Ishikawa (cell line): ENCODE measurements around the gene PNPLA2.
A peak's percentile ranks its signal among the peaks of the same experiment; 100 is the strongest.

ENCODE experiments used
- CEBPB ChIP-seq: IDR thresholded peaks from 2 replicates; pipeline ENCODE4 v1.6.1; 2012
- CREB1 ChIP-seq: IDR thresholded peaks from 2 replicates; pipeline ENCODE4 v1.6.1; 2012; ENCODE audit warnings: low read depth
- EGR1 ChIP-seq: IDR thresholded peaks from 2 replicates; pipeline ENCODE4 v1.6.1; 2012
- EP300 ChIP-seq: IDR thresholded peaks from 2 replicates; pipeline ENCODE4 v1.6.1; 2012; ENCODE audit warnings: borderline replicate concordance
- FOXM1 ChIP-seq: IDR thresholded peaks from 2 replicates; pipeline ENCODE4 v1.6.1; 2012; ENCODE audit warnings: low read depth, borderline replicate concordance
- NFIC ChIP-seq: IDR thresholded peaks from 2 replicates; pipeline ENCODE4 v1.6.1; 2012
- RAD21 ChIP-seq: IDR thresholded peaks from 2 replicates; pipeline ENCODE4 v1.6.1; 2012; ENCODE audit warnings: low read depth
- TAF1 ChIP-seq: IDR thresholded peaks from 2 replicates; pipeline ENCODE4 v1.6.1; 2012; ENCODE audit warnings: low read depth, mild to moderate bottlenecking
- TCF12 ChIP-seq: IDR thresholded peaks from 2 replicates; pipeline ENCODE4 v1.6.1; 2012; ENCODE audit warnings: low read depth
- TEAD4 ChIP-seq: IDR thresholded peaks from 2 replicates; pipeline ENCODE4 v1.6.1; 2012
- YY1 ChIP-seq: IDR thresholded peaks from 2 replicates; pipeline ENCODE4 v1.6.1; 2012; ENCODE audit warnings: low read depth
- ZBTB7A ChIP-seq: IDR thresholded peaks from 2 replicates; pipeline ENCODE4 v1.6.1; 2012; ENCODE audit warnings: low read depth
- TF ChIP-seq, protein P1 (sequence below): IDR thresholded peaks from 2 replicates; pipeline ENCODE4 v1.6.1; 2012
- TF ChIP-seq, protein P2 (sequence below): IDR thresholded peaks from 2 replicates; pipeline ENCODE4 v1.6.1; 2012; ENCODE audit warnings: low read depth, mild to moderate bottlenecking
- TF ChIP-seq, protein P3 (sequence below): IDR thresholded peaks from 2 replicates; pipeline ENCODE4 v1.6.1; 2012

PNPLA2 gene

DNA sequence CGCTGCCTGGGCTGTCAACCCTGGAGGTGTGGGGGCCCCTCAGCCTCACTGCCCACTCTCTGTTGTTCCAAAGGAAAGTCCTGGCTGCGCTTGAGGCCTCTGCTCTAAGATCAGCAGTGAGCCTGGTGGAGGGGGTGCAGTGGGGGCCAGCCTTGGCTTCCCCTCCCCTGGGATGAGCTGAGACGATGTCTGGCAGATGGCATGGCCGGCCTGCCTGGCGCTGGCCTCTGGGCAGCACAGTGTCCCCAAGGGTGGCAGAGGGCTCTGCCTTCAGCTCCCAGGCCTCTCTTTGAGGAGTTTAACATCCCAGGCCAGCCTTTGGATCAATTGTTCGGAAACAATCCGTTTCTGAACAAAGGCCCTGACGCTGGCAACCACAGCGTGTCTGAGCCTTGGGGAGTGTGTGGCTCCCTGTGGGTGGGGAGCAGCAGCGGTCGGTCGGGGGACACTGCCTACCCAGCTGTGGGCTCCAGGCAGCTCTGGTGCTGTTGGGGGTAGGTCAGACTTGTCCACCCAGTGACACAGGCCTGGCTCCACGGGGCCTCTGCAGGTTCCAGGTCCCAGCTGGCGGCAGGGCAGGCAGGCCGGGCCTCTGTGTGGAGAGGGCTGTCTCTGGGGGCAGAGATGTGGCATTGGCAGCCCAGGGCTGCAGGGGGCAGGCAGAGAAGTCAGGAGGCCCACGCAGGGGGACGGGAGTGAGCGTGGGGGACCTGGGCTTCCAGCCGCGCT is 36.1 kb downstream of the PNPLA2 start:
- no peak for TF ChIP-seq EGR1
- TF ChIP-seq RAD21, result no peak
- TF ChIP-seq FOXM1, result no peak
- TF ChIP-seq CEBPB, result no peak
- TF ChIP-seq, protein P1, sequence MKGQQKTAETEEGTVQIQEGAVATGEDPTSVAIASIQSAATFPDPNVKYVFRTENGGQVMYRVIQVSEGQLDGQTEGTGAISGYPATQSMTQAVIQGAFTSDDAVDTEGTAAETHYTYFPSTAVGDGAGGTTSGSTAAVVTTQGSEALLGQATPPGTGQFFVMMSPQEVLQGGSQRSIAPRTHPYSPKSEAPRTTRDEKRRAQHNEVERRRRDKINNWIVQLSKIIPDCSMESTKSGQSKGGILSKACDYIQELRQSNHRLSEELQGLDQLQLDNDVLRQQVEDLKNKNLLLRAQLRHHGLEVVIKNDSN, result no peak
- TF ChIP-seq, protein P2, sequence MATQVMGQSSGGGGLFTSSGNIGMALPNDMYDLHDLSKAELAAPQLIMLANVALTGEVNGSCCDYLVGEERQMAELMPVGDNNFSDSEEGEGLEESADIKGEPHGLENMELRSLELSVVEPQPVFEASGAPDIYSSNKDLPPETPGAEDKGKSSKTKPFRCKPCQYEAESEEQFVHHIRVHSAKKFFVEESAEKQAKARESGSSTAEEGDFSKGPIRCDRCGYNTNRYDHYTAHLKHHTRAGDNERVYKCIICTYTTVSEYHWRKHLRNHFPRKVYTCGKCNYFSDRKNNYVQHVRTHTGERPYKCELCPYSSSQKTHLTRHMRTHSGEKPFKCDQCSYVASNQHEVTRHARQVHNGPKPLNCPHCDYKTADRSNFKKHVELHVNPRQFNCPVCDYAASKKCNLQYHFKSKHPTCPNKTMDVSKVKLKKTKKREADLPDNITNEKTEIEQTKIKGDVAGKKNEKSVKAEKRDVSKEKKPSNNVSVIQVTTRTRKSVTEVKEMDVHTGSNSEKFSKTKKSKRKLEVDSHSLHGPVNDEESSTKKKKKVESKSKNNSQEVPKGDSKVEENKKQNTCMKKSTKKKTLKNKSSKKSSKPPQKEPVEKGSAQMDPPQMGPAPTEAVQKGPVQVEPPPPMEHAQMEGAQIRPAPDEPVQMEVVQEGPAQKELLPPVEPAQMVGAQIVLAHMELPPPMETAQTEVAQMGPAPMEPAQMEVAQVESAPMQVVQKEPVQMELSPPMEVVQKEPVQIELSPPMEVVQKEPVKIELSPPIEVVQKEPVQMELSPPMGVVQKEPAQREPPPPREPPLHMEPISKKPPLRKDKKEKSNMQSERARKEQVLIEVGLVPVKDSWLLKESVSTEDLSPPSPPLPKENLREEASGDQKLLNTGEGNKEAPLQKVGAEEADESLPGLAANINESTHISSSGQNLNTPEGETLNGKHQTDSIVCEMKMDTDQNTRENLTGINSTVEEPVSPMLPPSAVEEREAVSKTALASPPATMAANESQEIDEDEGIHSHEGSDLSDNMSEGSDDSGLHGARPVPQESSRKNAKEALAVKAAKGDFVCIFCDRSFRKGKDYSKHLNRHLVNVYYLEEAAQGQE, result no peak
- no peak for TF ChIP-seq NFIC
- TF ChIP-seq ZBTB7A, result no peak
- no peak for TF ChIP-seq EP300
- TF ChIP-seq CREB1, result no peak
- TF ChIP-seq TEAD4, result no peak
- no peak for TF ChIP-seq YY1
- TF ChIP-seq, protein P3, sequence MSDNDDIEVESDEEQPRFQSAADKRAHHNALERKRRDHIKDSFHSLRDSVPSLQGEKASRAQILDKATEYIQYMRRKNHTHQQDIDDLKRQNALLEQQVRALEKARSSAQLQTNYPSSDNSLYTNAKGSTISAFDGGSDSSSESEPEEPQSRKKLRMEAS, result no peak
- TF ChIP-seq TCF12, result no peak
- TF ChIP-seq TAF1, result no peak

- TF ChIP-seq TCF12 (no peak), RAD21 (no peak), TAF1 (no peak), FOXM1 (no peak), TEAD4 (no peak), CREB1 (no peak), ZBTB7A (no peak), EP300 (no peak)
- TF ChIP-seq, protein P1, result no peak
Observed at GRCh38 chr11:855330-855674, 36.6 kb downstream of the PNPLA2 start.

DNA sequence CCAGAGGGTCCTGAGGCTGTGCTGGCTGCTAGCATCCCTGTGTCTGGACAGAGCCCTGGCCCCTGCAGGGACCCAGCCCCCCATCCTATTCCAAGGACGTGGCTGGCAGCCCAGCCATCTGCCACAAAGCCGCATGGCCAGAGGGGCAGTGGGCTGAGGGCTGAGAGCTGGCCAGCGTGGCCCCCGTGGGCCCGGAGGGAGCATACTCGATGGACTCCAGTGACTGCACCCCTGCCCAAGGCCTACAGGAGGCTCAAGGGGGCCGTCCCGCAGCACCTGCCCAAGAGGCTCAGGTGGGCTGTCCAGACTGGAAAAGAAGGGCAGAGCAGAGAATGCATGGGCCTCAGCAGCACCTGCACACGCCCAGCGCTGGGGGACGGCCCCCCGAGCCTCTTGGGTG is 37.1 kb downstream of the PNPLA2 start:
- no peak for TF ChIP-seq CREB1
- no peak for TF ChIP-seq TEAD4

DNA sequence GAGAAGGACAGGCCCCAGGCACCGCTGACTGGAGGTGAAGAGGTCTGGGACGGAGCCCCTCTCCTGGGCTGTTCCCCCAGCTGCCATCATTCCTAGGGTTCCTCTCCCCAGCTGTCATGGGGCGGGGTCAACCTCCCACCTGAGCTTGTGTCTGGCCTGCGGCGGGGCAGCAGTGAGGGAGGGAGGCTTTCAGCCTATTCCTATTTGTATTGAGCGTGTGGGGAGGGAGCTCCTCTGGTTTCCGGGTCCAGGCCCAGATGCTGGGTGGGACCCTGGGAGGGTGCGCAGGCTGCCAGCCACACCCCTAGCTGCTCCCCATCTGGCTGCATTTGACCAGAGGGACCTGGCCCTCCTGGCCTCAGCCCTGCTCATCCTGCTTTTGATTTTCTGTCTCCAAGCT is 37.7 kb downstream of the PNPLA2 start:
- no peak for TF ChIP-seq YY1

- TF ChIP-seq, protein P2, result peak; percentile 42; the same call in 1 of the 2 replicates
- TF ChIP-seq TEAD4, result no peak
Observed at GRCh38 chr11:858053-858761, 39.5 kb downstream of the PNPLA2 start.

GRCh38 chr11:858762-859339 is 40.1 kb downstream of the PNPLA2 start:
- TF ChIP-seq RAD21 (no peak), TCF12 (no peak), EGR1 (no peak), TAF1 (no peak), YY1 (no peak), FOXM1 (no peak)
- TF ChIP-seq, protein P1, result no peak
